ENCODE results near the gene CACNA2D4.

The CACNA2D4 gene

DNA sequence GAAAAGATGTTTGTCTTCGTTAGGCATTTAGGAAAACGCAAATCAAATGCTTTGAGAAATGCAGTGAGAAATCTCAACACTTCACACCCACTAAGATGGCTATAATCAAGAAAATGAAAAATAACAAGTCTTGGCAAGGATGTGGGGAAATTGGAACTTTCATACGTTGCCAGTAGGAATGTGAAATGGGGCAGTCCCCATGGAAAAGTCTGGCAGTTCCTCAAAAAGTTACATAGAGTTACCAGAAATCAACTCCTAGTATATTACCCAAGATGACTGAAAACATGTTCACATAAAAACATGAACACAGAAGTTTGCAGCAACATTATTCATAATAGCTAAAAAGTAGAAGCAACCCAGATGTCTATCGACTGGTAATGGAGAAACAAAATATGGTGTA lies 139.5 kb downstream of the CACNA2D4 start:
- H3K79me2 ChIP-seq (ENCODE audit: low read length), result no peaks in the 10 kb centered on the region
- H3K4me3 ChIP-seq (ENCODE audit: low read length), result no peak overlapping the region
- H3K9me3 ChIP-seq (ENCODE audit: insufficient read depth, low read length), result no peaks in the 10 kb centered on the region
- no peak overlapping the region for H3K27ac ChIP-seq (ENCODE audit: low read length)
- no peaks in the 10 kb centered on the region for H3K27me3 ChIP-seq (ENCODE audit: low read depth, low read length)
- H3K9ac ChIP-seq (ENCODE audit: low read length), result no peak overlapping the region
- TF ChIP-seq EZH2phosphoT487 (IDR thresholded peaks at IDR 0.05; ENCODE audit: low read depth), result no peak
- TF ChIP-seq, protein P1, sequence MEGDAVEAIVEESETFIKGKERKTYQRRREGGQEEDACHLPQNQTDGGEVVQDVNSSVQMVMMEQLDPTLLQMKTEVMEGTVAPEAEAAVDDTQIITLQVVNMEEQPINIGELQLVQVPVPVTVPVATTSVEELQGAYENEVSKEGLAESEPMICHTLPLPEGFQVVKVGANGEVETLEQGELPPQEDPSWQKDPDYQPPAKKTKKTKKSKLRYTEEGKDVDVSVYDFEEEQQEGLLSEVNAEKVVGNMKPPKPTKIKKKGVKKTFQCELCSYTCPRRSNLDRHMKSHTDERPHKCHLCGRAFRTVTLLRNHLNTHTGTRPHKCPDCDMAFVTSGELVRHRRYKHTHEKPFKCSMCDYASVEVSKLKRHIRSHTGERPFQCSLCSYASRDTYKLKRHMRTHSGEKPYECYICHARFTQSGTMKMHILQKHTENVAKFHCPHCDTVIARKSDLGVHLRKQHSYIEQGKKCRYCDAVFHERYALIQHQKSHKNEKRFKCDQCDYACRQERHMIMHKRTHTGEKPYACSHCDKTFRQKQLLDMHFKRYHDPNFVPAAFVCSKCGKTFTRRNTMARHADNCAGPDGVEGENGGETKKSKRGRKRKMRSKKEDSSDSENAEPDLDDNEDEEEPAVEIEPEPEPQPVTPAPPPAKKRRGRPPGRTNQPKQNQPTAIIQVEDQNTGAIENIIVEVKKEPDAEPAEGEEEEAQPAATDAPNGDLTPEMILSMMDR (IDR thresholded peaks at IDR 0.05; ENCODE audit: low read depth, low read length), result no peak
- no peak overlapping the region for H3K4me2 ChIP-seq (ENCODE audit: low read length)
- H3K4me1 ChIP-seq (ENCODE audit: low read length), result no peaks in the 10 kb centered on the region
- H4K20me1 ChIP-seq (ENCODE audit: insufficient read depth, low read length), result peaks cover 7% of the 10 kb centered on the region
- H2AFZ ChIP-seq (ENCODE audit: low read depth, low read length), result no peak overlapping the region
- H3K36me3 ChIP-seq (replicated peaks; ENCODE audit: low read depth, low read length), result peaks cover 20% of the 10 kb centered on the region

DNA sequence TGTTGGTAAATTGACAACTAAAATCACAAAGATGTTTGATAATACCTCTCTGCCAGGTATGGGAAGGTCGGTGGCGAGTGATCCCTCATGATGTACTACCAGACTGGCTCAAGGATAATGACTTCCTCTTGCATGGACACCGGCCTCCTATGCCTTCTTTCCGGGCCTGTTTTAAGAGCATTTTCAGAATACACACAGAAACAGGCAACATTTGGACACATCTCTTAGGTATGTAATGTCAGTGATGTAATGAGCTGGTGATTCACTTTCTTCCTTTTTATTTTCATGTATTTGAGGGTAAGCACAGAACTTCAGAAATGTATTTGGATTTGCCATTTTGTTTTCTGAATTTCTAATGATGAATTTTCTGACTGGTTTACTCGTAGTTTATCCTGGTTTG lies 140.7 kb downstream of the CACNA2D4 start:
- H3K9ac ChIP-seq (ENCODE audit: low read length), result no peak overlapping the region
- no peak overlapping the region for H3K4me2 ChIP-seq (ENCODE audit: low read length)
- H3K36me3 ChIP-seq (replicated peaks; ENCODE audit: low read depth, low read length), result peaks cover 20% of the 10 kb centered on the region
- H3K9me3 ChIP-seq (ENCODE audit: insufficient read depth, low read length), result no peaks in the 10 kb centered on the region
- no peaks in the 10 kb centered on the region for H3K79me2 ChIP-seq (ENCODE audit: low read length)
- H2AFZ ChIP-seq (ENCODE audit: low read depth, low read length), result no peak overlapping the region
- H3K4me3 ChIP-seq (ENCODE audit: low read length), result no peak overlapping the region
- no peaks in the 10 kb centered on the region for H3K4me1 ChIP-seq (ENCODE audit: low read length)
- TF ChIP-seq, protein P1 (IDR thresholded peaks at IDR 0.05; ENCODE audit: low read depth, low read length), result no peak
- TF ChIP-seq EZH2phosphoT487 (IDR thresholded peaks at IDR 0.05; ENCODE audit: low read depth), result no peak
- H3K27me3 ChIP-seq (ENCODE audit: low read depth, low read length), result no peaks in the 10 kb centered on the region
- no peak overlapping the region for H3K27ac ChIP-seq (ENCODE audit: low read length)
- H4K20me1 ChIP-seq (ENCODE audit: insufficient read depth, low read length), result peaks cover 11% of the 10 kb centered on the region

DNA sequence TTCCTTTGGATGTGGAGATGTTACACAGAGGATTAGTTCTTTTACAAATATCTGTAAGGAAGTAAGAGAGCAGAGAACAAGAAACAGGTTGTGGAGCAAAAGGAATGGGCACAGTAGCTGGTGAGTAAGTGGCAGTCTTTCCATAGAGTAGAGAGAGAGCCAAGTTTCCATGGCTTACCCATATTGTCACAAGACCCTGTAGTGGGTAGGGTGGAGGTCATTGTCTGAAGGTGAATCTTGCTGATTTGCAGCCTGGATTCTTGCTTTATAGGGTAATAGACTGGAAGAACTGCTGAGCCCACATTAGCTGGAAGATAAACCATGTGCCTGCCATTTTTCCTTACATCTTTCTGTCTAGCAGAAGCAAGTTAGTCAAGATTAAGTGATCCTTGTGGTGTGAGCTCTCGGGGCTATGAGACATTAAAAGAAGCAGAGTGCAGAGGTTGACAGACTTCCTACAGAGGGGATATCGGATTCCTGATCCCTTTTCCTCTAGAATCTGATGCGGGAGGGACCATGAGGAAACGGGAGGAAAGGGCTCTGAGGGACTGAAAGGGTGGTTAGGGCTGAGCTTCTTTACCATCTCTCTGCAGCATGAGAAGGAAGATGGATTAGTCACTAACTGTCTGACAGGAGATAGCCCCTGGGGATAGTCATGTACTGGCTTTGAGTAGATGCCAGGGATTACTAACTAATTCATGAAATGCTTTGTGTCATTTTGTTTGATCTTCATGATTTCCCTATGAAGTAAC lies 142.1 kb downstream of the CACNA2D4 start:
- no peak overlapping the region for H3K27ac ChIP-seq (ENCODE audit: low read length)
- H3K9ac ChIP-seq (ENCODE audit: low read length), result no peak overlapping the region
- no peak overlapping the region for H2AFZ ChIP-seq (ENCODE audit: low read depth, low read length)

DNA sequence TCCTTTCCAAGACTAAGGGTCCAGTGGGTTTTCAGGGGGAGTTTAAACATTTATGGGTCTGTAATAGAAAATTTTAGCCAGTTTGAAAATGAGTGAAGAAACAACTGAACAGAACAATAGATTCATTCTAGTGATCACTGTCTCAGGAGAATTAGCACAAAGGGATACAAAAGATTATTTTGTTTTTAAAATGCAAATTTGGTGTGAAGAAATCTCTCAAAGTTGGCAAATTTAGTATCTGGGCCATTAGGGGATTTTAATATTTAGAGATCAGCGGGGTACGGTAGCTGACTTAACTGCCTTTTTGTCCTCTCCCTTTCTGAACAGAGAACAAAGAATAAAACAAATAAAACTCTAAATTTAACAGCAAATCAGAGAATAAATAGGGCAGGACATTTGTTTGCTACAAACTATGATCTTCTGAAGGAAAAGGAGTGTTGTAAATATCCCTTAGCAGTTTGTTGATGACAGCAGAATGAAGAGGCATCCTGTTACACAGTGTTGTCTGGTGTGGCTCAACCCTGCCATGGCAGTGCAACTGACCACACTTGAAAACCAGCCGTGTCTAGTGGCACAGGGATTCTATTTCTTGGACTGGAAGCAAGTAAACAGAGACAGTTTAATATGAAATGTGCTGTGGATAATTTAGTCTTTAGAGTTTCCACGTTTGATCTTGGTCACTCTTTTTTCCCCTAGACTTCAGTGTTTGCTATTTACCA lies 144.4 kb downstream of the CACNA2D4 start:
- Histone ChIP-seq H3K9me3 (ENCODE audit: insufficient read depth, low read length) (no peaks in the 10 kb centered on the region), H4K20me1 (ENCODE audit: insufficient read depth, low read length) (peaks cover 8% of the 10 kb centered on the region), H3K4me2 (ENCODE audit: low read length) (no peak overlapping the region), H3K36me3 (replicated peaks; ENCODE audit: low read depth, low read length) (peaks cover 12% of the 10 kb centered on the region), H3K27me3 (ENCODE audit: low read depth, low read length) (no peaks in the 10 kb centered on the region), H3K4me1 (ENCODE audit: low read length) (no peaks in the 10 kb centered on the region), H2AFZ (ENCODE audit: low read depth, low read length) (no peak overlapping the region), H3K4me3 (ENCODE audit: low read length) (no peak overlapping the region), H3K79me2 (ENCODE audit: low read length) (no peaks in the 10 kb centered on the region; the same call in 1 of the 2 replicates), H3K27ac (ENCODE audit: low read length) (no peak overlapping the region), H3K9ac (ENCODE audit: low read length) (no peak overlapping the region)
- TF ChIP-seq EZH2phosphoT487 (IDR thresholded peaks at IDR 0.05; ENCODE audit: low read depth), result no peak
- TF ChIP-seq, protein P1 (IDR thresholded peaks at IDR 0.05; ENCODE audit: low read depth, low read length), result no peak

More for the DNA sequence above, 142.1 kb downstream of the CACNA2D4 start:
- no peaks in the 10 kb centered on the region for H3K9me3 ChIP-seq (ENCODE audit: insufficient read depth, low read length)
- H3K4me1 ChIP-seq (ENCODE audit: low read length), result no peaks in the 10 kb centered on the region
- no peak overlapping the region for H3K4me2 ChIP-seq (ENCODE audit: low read length)
- TF ChIP-seq, protein P1 (IDR thresholded peaks at IDR 0.05; ENCODE audit: low read depth, low read length), result no peak
- no peak for TF ChIP-seq EZH2phosphoT487 (IDR thresholded peaks at IDR 0.05; ENCODE audit: low read depth)
- H3K4me3 ChIP-seq (ENCODE audit: low read length), result no peak overlapping the region
- peaks cover 22% of the 10 kb centered on the region for H3K36me3 ChIP-seq (replicated peaks; ENCODE audit: low read depth, low read length)
- no peaks in the 10 kb centered on the region; the same call in 1 of the 2 replicates for H3K79me2 ChIP-seq (ENCODE audit: low read length)
- peaks cover 12% of the 10 kb centered on the region for H4K20me1 ChIP-seq (ENCODE audit: insufficient read depth, low read length)
- H3K27me3 ChIP-seq (ENCODE audit: low read depth, low read length), result no peaks in the 10 kb centered on the region
